HL-60 (cell line): ENCODE measurements around the gene HAUS8.

Source experiments
- DNase-seq, 2 experiments: peaks; one replicate each; pipeline ENCODE4 v3.0.0-alpha.2; 2010 to 2020; ENCODE audit warnings: low read depth in 1 of 2, low spot score in 1 of 2
- H3K27ac ChIP-seq: fragments of 250-450 bp; sonication (Bioruptor Pico); replicated peaks from 2 replicates; pipeline ENCODE4 v1.5.1; 2020; ENCODE audit warnings: mild to moderate bottlenecking, moderate library complexity
- H3K27me3 ChIP-seq: fragments of 250-450 bp; sonication (Bioruptor Pico); 2 replicates; pipeline ENCODE4 v1.5.1; 2021; ENCODE audit warnings: mild to moderate bottlenecking, moderate library complexity; ENCODE audit not compliant: insufficient read depth, poor library complexity, severe bottlenecking
- H3K4me3 ChIP-seq: replicated peaks from 2 replicates; pipeline ENCODE4 v1.5.1; 2011; ENCODE audit warnings: mild to moderate bottlenecking, control low read depth, low read length; ENCODE audit not compliant: insufficient read depth
- GABPA ChIP-seq: IDR thresholded peaks from 2 replicates; pipeline ENCODE4 v1.6.1; 2012; ENCODE audit warnings: low read depth
- POLR2AphosphoS5 ChIP-seq: IDR thresholded peaks from 2 replicates; pipeline ENCODE4 v1.6.1; 2012; ENCODE audit warnings: low read depth
- SPI1 ChIP-seq: IDR thresholded peaks from 2 replicates; pipeline ENCODE4 v1.6.1; 2012; ENCODE audit warnings: low read depth, mild to moderate bottlenecking, borderline replicate concordance
- TF ChIP-seq, protein P1 (sequence below): IDR thresholded peaks from 2 replicates; pipeline ENCODE4 v1.6.1; 2012; ENCODE audit warnings: low read depth; ENCODE audit not compliant: insufficient replicate concordance
- TF ChIP-seq, protein P2 (sequence below): IDR thresholded peaks from one replicate; pipeline ENCODE4 v1.5.1; 2011; ENCODE audit warnings: low read length, control low read depth, inconsistent platforms; ENCODE audit not compliant: insufficient read depth

The HAUS8 gene

DNA sequence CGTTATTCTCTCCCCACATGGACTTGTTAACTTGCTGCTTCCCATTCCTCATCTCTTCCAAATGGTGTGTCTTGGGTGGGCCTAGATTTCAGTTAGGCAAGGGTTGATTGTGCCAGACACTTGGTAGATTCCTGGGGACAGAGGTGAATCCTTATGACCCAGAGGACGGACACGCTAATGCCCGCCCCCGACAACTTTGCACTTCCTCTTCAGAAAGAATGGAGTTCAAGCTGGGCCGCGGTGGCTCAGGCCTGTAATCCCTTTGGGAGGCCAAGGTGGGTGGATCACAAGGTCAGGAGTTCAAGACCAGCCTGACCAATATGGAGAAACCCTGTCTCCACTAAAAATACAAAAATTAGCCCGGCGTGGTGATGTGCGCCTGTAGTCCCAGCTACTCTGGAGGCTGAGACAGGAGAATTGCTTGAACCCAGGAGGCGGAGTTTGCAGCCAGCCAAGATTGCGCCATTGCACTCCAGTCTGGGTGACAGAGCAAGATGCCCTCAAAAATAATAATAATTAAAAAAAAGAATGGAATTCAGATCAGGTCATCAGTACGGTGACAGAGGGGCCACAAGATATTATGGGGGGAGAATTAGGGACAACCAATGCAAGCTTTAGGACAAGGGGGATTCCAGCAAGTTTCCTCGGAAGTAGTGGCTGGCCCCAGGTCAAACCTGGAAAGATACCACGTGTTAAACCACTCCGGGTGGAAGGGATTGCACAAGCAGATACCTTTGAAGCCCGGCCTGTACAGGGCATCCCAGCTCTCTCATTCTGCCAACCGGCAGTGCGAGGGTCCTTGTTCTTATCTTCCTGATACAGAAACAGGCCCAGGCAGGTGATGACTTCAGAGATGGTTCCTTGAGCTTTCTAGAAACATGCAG is 3.0 kb upstream of the HAUS8 start:
- TF ChIP-seq POLR2AphosphoS5 (no peak), SPI1 (peak; percentile 59), GABPA (no peak)
- TF ChIP-seq, protein P1, sequence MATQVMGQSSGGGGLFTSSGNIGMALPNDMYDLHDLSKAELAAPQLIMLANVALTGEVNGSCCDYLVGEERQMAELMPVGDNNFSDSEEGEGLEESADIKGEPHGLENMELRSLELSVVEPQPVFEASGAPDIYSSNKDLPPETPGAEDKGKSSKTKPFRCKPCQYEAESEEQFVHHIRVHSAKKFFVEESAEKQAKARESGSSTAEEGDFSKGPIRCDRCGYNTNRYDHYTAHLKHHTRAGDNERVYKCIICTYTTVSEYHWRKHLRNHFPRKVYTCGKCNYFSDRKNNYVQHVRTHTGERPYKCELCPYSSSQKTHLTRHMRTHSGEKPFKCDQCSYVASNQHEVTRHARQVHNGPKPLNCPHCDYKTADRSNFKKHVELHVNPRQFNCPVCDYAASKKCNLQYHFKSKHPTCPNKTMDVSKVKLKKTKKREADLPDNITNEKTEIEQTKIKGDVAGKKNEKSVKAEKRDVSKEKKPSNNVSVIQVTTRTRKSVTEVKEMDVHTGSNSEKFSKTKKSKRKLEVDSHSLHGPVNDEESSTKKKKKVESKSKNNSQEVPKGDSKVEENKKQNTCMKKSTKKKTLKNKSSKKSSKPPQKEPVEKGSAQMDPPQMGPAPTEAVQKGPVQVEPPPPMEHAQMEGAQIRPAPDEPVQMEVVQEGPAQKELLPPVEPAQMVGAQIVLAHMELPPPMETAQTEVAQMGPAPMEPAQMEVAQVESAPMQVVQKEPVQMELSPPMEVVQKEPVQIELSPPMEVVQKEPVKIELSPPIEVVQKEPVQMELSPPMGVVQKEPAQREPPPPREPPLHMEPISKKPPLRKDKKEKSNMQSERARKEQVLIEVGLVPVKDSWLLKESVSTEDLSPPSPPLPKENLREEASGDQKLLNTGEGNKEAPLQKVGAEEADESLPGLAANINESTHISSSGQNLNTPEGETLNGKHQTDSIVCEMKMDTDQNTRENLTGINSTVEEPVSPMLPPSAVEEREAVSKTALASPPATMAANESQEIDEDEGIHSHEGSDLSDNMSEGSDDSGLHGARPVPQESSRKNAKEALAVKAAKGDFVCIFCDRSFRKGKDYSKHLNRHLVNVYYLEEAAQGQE = no peak
- TF ChIP-seq, protein P2, sequence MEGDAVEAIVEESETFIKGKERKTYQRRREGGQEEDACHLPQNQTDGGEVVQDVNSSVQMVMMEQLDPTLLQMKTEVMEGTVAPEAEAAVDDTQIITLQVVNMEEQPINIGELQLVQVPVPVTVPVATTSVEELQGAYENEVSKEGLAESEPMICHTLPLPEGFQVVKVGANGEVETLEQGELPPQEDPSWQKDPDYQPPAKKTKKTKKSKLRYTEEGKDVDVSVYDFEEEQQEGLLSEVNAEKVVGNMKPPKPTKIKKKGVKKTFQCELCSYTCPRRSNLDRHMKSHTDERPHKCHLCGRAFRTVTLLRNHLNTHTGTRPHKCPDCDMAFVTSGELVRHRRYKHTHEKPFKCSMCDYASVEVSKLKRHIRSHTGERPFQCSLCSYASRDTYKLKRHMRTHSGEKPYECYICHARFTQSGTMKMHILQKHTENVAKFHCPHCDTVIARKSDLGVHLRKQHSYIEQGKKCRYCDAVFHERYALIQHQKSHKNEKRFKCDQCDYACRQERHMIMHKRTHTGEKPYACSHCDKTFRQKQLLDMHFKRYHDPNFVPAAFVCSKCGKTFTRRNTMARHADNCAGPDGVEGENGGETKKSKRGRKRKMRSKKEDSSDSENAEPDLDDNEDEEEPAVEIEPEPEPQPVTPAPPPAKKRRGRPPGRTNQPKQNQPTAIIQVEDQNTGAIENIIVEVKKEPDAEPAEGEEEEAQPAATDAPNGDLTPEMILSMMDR = no peak
- Histone ChIP-seq H3K27ac (no peak overlapping the region), H3K27me3 (no peaks in the 10 kb centered on the region), H3K4me3 (no peak overlapping the region)
- DNase-seq = no peak

DNA sequence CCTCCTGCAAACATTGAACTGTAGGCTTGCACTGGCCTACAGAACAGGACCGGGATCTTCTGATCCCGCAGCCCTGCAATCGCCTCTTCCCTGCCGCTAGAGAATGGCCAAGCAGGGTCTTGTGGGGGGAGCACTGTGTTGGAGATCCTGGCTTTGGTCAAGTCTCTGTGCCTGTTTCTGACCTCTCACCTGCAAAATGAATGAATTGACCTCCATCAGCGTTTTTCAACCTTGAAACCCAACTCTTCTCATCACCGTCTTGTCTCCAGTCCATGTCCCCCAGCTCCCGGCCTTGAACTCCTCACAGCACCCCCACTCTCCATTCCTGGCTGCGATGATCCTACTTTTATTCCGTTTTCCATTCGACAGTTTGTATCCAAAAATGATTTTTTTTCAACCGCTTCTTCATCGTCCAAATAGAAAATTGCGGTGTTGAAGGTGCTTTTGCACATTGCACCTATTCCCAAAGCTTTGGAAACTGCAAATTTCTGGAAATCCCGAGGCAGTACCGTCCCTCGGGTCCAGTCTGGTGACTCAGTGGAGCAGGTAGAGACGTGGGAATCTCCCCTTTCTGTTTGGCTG is 2.3 kb upstream of the HAUS8 start:
- TF ChIP-seq POLR2AphosphoS5 = no peak
- TF ChIP-seq, protein P2 = no peak
- TF ChIP-seq, protein P1 = no peak
- TF ChIP-seq SPI1 = no peak
- no peak for TF ChIP-seq GABPA
- no peak for DNase-seq
- H3K27ac ChIP-seq = no peak overlapping the region
- no peaks in the 10 kb centered on the region for H3K27me3 ChIP-seq
- no peak overlapping the region for H3K4me3 ChIP-seq

DNA sequence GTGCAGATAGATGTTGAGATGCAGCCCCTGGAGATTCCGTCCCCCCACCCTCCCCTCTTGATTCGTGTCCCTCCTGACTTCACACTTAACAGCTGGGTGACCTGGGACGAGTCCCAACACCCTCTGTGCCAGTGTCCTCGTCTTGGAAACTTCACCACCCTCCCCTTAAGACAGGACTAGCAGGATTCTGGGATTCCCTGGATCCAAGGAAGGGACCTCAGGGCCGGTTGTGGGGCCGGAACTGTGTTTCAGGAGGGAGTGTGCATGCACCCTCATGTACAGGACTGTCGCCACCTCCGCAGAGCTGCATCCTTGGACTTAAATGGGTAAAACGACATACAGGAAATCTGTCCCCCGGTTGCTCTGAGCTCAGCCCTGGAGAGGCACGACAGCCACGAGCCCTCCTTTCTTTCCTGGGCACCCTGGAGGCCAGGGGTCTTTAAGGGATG is 1.3 kb upstream of the HAUS8 start:
- no peak for DNase-seq
- TF ChIP-seq SPI1 (no peak), POLR2AphosphoS5 (no peak), GABPA (no peak)
- TF ChIP-seq, protein P2 = no peak
- TF ChIP-seq, protein P1 = no peak

More for the DNA sequence above, 1.3 kb upstream of the HAUS8 start:
- Histone ChIP-seq H3K27ac (peak overlapping the region; percentile 78), H3K27me3 (no peaks in the 10 kb centered on the region), H3K4me3 (peak overlapping the region; percentile 97)
